ENCODE results near the gene NQO2.
A peak's percentile ranks its signal among the peaks of the same experiment; 100 is the strongest.
"Not testable (repeated sequence)": the region's sequence is repeated elsewhere in the genome, so short reads cannot be mapped to it uniquely, and the experiment has no call there.

NQO2 gene

DNA sequence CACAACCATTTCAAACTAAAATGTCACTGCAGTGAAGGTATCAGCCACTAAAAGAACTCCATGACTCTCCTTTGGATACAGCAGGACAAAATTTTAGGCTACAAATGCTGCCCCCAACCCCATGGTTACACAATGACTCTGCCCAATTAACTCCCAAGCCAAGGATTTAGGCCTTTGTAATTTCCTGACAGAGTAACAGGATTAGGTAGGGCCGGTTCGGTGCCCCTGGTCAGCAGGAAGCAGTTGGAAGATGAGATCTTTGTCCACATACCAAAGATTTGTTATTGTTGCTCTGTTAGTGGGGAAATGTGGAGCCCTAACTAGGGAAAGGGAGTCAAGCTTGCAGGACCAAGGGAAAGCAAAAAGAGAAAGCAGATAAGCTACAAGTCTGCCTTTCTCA, 41.9 kb downstream of the NQO2 start:
- DNase-seq: no peak

DNA sequence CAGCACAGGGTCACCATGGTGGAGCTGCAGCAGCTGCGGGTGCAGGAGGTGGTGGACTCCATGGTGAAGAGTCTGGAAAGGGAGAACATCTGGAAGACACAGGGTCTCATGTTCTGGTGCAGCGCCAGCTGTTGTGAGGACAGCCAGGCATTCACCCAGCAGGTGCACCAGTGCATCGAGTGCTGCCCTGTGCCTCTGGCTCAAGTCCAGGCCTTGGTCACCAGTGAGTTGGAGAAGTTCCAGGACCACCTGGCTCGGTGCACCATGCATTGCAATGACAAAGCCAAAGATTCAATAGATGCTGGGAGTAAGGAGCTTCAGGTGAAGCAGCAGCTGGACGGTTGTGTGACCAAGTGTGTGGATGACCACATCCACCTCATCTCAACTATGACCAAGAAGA, 45.7 kb downstream of the NQO2 start:
- DNase-seq: no peak

DNA sequence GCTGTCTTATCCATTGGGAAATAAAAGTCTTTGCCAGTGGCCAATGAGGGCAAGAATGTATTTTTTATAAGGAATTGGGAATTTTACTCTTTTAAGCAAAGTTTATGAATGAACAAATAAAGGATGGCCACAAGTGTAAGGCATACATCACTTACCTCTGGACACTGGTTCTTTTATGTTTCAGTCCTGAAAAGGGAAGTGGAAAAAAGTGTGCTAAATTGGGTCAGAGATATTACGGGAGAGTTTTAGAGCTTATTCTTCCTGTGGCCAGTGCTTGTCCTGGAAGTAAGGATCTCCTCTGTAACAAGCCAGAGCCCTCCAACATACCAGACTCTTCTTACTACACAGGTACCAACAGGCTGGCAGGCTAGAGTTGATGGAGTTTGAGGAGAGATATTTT, 46.1 kb downstream of the NQO2 start:
- DNase-seq: no peak

DNA sequence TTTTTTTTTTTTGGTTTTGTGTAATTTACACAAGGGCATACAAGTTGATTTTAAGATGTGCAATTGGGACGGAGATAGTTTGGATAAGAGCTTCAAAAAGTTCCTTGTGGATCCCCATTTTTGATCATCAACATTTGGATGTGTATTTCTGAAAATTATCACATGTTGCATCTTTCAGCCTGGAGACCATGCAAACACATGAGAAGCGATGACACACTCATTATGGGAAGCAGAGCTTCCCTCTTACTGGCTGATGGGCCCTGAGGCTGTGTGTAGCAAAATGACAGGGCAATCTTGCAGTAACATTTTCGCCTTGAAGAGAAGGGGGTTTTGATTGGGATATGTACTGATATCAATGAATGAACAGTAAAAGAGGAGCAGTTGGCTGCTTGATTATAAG, 46.6 kb downstream of the NQO2 start:
- DNase-seq: peak; percentile 80

DNA sequence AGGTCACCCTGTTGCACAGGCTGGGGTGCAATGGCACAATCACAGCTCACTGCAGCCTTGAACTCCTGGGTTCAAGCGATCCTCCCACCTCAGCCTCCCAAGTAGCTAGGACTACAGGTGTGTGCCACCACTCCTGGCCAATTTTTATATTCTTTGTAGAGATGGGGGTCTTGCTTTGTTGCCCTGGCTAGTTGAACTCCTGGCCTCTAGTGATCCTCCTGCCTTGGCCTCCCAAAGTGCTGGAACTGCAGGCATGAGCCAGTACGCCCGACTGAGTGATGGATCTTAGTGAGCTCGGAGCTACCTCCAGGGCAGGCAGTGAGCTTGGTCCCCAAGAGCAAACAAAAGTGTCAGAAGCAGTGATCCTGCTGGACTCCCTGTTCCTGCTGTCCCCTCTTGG, 48.3 kb downstream of the NQO2 start:
- not testable (repeated sequence) for DNase-seq

DNA sequence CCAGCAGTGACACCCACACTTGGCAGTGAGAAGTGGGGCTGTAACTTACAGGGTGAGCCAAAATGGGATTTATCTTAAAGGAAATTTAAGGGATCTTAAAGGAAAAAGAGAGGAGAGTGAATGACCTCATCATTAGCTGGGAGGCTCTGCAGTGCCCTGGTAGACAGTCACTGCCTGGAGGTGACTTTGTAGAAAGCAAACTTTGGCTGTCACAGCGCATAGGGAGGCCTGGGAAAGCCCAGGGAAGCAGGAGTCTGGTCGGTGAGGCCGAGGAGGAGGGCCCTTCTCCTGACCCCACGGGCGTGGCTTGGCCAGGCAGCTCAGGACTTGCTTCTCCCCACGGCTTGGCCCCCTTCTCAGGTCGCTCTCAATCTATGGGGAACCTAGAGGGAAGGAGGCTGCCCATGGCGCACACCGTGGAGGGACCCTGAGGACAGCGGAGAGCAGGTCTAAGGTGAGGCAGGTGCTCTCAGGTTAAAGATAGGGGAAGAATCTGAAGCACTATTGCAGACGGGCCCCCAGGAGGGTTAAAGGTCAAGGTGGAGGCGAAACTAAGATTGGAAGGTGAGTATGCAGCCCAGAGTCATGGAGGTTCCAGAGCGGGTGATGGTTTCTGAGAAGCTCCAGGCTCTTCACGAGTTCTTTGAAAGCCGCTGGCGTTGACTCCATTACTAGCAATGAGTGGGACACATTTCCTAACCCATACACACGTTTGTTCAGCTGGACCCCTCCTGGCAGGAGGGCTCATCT, 53.0 kb downstream of the NQO2 start:
- no peak for DNase-seq

DNA sequence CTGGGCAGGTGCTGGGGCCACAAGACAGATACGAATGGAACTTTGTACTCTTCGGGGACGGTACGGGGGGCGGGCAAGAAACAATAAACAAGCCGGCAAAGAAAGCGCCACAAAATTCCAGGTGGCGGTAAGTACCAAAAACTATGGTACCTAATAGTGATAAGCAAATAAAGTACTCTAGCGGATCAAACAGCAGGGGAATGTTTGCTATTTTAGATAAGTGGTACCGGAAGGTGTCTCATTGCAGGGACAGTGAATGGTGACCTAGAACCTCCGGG, 53.5 kb downstream of the NQO2 start:
- DNase-seq: no peak

DNA sequence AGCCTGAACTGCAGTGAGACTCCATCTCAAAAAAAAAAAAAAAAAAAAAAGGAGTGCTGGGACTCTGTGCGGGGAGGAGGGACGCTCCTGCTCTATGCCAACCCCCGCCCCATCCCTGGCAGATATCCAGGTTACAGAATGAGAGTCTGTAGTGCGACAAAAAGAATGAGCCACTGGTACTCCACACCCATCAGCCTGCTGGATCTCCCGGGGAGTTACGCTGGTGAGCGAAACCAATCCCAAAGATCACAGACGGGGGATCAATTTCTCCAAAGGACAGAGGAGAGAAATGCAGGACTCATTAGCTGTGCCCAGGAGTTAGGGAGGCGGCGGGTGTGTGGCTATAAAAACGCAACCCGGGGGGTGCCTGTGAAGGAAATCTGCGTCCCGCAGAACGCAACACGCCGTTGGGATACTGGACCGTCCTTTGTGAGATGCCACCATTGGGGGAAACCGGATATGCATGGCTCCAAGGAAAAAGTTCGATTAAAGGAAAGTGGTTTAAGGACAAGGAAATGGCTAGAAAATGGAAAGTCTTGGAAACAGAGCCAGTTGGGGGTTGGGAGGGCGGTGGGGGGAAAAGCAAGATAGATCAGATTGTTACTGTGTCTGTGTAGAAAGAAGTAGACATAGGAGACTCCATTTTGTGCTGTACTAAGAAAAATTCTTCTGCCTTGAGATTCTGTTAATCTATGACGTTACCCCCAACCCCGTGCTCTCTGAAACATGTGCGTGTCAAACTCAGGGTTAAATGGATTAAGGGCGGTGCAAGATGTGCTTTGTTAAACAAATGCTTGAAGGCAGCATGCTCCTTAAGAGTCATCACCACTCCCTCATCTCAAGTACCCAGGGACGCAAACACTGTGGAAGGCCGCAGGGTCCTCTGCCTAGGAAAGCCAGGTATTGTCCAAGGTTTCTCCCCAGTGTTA, 54.8 kb downstream of the NQO2 start:
- not testable (repeated sequence) for DNase-seq

DNA sequence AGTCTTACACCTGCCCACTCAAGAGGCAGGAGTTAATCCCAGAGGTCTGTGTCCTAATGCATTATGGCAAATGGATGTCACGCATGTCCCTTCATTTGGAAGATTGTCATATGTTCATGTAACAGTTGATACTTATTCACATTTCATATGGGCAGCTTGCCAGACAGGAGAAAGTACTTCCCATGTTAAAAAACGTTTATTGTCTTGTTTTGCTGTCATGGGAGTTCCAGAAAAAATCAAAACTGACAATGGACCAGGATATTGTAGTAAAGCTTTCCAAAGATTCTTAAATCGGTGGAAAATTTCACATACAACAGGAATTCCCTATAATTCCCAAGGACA, 55.4 kb downstream of the NQO2 start:
- DNase-seq: not testable (repeated sequence)

DNA sequence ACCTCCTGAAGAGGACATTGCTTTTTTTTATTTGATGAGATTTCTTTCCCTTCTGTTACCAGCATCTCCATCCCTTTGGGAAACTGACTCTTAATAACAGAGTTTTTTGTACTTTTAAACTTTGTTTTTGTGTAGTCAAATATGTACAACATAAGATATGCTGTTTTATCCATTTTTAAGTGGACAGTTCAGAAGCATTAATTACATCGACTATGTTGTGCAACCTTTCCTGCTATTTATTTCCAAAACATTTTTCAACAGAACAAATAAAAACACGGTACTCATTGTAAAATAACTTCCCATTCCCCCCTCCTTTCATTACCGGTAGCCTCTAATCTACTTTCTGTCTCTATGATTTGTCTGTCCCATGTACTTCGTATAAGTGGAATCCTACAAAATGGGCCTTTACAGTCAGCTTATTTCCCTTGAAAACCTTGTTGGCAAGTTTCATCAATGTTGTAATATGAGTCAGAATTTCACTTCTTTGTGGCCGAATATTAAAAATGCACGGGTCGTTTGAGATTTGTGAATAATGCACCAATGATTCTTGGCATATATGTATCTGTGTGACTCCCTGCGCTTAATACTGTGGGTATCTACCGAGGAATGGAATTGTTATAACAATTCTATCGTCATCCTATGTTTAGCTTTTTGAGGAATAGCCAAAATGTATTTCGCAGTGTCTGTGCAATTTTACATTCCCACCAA, 57.5 kb downstream of the NQO2 start:
- no peak for DNase-seq

DNA sequence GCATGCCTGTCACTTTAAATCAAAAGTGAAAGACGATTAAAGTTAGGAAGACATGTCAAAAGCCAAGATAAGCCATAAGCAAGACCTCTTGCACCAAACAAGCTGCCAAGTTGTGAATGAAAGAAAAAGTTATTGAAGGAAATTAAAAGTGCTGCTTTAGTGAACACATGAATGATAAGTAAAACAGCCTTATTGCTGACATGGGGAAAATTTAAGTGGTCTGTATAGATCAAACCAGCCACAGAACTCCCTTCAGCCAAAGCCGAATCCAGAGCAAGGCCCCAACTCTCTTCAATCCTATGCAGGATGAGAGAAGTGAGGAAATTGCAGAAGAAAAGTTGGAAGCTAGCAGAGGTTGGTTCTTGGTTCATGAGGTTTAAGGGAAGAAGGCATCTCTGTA, 59.3 kb downstream of the NQO2 start:
- peak; percentile 35 for DNase-seq

DNA sequence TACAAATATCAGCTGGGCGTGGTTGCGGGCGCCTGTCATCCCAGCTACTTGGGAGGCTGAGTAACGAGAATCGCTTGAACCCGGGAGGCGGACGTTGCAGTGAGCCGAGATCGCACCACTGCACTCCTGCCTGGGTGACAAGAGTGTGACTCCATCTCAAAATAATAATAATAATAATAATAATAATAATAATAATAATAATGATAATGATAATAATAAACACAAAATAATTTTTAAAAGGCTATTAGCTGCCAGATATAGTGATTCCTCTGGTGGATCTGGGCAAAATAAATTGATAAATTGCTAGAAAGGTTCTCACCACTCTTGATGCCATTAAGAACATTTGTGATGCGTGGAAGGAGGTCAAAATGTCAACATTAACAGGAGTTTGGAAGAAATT, 60.4 kb downstream of the NQO2 start:
- DNase-seq: not testable (repeated sequence)

DNA sequence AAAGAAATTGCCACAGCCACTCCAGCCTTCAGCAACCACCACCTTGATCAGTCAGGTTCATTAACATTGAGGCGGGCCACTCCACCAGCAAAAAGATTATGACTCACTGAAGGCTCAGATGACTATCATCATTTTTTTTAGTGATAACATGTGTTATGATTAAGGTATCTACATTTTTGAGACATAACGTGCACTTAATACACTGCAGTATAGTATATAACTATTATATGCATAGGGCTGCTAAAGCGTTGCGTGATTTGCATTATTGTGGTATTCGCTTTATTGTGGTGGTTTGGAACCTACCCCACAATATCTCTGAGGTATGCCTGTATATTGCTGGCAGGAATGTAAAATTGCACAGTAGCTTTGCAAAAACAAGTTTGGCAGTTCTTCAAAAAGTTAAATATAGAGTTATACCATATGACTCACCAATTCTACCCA, 61.8 kb downstream of the NQO2 start:
- DNase-seq: no peak

DNA sequence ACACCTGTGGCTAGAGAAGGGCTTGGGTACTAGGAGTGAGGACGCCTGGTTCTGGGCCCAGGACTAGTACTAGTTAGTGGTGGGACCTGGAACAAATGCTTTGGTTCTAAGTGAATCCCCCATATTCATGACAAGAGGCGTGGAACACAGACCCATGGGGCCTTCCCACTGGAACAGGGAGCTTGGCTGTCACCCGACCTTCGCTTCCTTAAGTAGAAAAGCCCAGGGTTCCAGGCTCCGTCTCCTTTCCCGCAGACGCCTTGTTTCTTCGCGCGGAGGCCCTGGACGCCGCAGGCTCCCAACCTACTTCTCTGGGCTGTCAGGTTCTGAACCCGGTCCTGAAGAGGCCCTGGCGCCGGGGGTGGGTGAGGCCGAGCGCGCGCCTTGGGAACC, 63.6 kb downstream of the NQO2 start:
- DNase-seq: not testable (repeated sequence)

DNA sequence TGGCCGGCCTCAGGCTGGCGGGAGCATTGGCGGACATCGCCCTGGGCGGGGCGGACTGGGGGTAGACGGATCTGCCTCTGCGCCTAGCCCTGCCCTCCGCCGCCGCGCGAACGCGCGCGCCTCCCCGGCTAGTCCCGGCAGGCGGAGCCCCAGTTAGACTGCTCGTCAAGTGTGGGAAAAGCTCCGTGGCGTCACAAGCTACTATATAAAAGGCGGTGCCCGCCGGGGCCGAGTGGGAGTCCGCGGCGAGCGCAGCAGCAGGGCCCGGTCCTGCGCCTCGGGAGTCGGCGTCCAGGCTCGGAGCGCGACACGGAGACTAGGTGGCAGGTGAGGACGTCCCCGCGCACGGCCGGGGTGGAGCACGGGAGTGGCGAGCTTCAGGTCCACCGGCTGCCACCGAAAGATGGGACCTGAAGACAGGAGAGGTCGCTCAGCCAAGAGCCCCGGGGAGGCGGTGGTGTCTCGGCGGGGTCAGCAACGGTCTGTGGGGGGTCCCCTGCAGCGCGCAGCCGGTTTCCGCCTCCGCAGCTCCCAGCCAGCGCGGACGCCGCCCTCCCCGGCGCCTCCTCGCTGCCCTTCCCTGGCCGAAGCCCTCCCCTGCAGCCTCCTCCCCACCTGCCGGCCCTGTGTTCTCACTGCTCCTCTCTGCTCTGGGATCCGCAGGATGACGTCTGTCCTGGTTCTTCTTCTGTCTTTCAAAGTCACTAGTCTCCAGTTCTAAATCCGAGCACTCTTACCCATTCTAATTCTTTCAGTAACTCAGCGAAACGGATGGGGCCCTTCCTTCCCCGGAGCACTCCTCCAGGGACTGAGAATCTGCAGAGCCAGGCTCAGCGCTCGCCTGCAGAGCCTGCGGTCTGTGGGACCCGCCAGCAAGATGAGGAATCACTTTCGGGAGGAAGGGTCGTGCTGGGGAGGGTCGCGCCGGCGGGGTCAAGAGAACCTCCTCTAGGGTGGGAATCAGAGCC, 64.3 kb downstream of the NQO2 start:
- peak; percentile 99 for DNase-seq

DNA sequence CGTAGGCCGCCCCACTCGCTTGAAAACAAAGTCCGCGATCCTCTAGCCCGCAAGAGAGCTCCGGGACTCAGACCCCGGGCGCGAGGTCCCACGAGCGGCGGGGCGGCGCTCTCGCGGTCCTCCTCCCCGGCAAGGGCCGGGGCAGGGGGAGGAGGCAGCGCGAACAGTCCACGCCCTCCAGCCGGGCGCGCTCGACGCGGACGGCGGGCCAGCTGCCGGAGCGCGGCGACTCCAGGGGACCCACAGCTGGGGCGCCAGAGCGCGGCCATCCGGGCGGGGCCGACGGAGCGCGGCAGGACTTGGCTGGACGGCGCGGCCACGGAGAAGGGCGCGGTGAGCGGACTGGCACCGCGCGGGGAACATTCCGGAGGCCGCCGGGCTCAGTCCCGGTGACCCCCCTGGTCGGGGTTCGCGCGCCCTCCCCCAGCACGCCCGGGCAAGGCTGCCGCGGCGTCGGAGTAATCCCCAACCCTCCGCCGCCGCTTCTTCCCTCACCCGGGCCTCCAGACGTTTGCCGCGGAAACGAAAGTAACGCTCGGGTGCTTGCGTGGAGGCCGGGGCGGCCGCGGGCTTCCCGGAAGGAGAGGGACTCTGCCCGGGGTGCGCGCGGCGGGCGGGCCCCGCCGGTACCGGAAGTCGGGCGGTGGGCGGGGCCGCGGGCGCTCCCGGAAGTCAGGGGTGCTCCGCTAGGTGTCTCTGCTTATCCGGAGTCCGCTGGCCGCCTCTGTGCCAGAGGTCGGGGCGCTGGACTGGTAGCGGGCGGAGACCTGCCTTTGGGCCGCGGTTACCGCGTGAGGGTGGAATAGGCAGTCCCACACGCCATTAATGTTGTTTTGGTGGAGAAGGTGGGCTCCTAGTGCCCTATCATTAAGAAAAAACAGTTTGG, 68.9 kb downstream of the NQO2 start, which contains the start of gene RIPK1:
Gene RIPK1 (plus strand): TSS at position 166 of the 886 bp plus-strand sequence. CDS start 8,330 bp downstream, outside the sequence.
- peak; percentile 97 for DNase-seq
